IPS-20b (cell line): ENCODE results near the gene HIF3A.

Experiments
- H3K27ac ChIP-seq: one replicate; pipeline ENCODE4 v1.5.1; 2013; ENCODE audit warnings: low read length
- H3K27me3 ChIP-seq: 2 replicates; pipeline ENCODE4 v1.6.1; 2013; ENCODE audit warnings: mild to moderate bottlenecking, low read length, inconsistent platforms; ENCODE audit not compliant: insufficient read depth
- H3K36me3 ChIP-seq: 2 replicates; pipeline ENCODE4 v1.6.1; 2013; ENCODE audit warnings: low read depth, mild to moderate bottlenecking, inconsistent platforms, low read length, moderate library complexity; ENCODE audit not compliant: insufficient read depth
- H3K4me1 ChIP-seq: 2 replicates; pipeline ENCODE4 v1.6.1; 2013; ENCODE audit warnings: mild to moderate bottlenecking, control low read depth, inconsistent platforms, low read length, moderate library complexity; ENCODE audit not compliant: insufficient read depth
- H3K4me3 ChIP-seq: 2 replicates; pipeline ENCODE4 v1.5.1; 2013; ENCODE audit warnings: mild to moderate bottlenecking, low read length, inconsistent platforms
- H3K9ac ChIP-seq: 2 replicates; pipeline ENCODE4 v1.6.1; 2013; ENCODE audit warnings: low read depth, mild to moderate bottlenecking, inconsistent platforms, low read length, moderate library complexity
- H3K9me3 ChIP-seq: 2 replicates; pipeline ENCODE4 v1.6.1; 2013; ENCODE audit warnings: mild to moderate bottlenecking, low read depth, low read length, inconsistent platforms; ENCODE audit not compliant: insufficient read depth

The HIF3A gene

GRCh38 chr19:46351241-46352041, 54.6 kb downstream of the HIF3A start:
- no peaks in the 10 kb centered on the region for H3K9me3 ChIP-seq
- H3K27ac ChIP-seq: no peak overlapping the region
- H3K4me3 ChIP-seq: no peak overlapping the region
- no peaks in the 10 kb centered on the region for H3K27me3 ChIP-seq
- peaks cover 58% of the 10 kb centered on the region for H3K36me3 ChIP-seq
- no peak overlapping the region for H3K9ac ChIP-seq
- no peaks in the 10 kb centered on the region for H3K4me1 ChIP-seq

- no peaks in the 10 kb centered on the region for H3K4me1 ChIP-seq
- H3K36me3 ChIP-seq: peaks cover 77% of the 10 kb centered on the region
- H3K27ac ChIP-seq: no peak overlapping the region
Observed at GRCh38 chr19:46353730-46354528, 57.1 kb downstream of the HIF3A start.

GRCh38 chr19:46355234-46356148, 58.6 kb downstream of the HIF3A start:
- no peak overlapping the region for H3K27ac ChIP-seq
- no peak overlapping the region for H3K9ac ChIP-seq
- H3K27me3 ChIP-seq: no peaks in the 10 kb centered on the region
- no peaks in the 10 kb centered on the region for H3K4me1 ChIP-seq
- H3K4me3 ChIP-seq: no peak overlapping the region
- peaks cover 82% of the 10 kb centered on the region for H3K36me3 ChIP-seq
- H3K9me3 ChIP-seq: no peaks in the 10 kb centered on the region

More at GRCh38 chr19:46353730-46354528, 57.1 kb downstream of the HIF3A start:
- Histone ChIP-seq H3K27me3 (no peaks in the 10 kb centered on the region), H3K9me3 (no peaks in the 10 kb centered on the region), H3K9ac (no peak overlapping the region), H3K4me3 (no peak overlapping the region)

- Histone ChIP-seq H3K36me3 (peaks cover 81% of the 10 kb centered on the region), H3K9me3 (no peaks in the 10 kb centered on the region), H3K4me3 (no peak overlapping the region), H3K9ac (no peak overlapping the region), H3K4me1 (no peaks in the 10 kb centered on the region), H3K27ac (no peak overlapping the region), H3K27me3 (no peaks in the 10 kb centered on the region)
Observed at GRCh38 chr19:46356149-46357055, 59.6 kb downstream of the HIF3A start.

- Histone ChIP-seq H3K4me1 (no peaks in the 10 kb centered on the region), H3K27ac (no peak overlapping the region), H3K4me3 (no peak overlapping the region), H3K9me3 (no peaks in the 10 kb centered on the region), H3K9ac (no peak overlapping the region), H3K36me3 (peaks cover 77% of the 10 kb centered on the region), H3K27me3 (no peaks in the 10 kb centered on the region)
Observed at GRCh38 chr19:46357846-46358583, 61.2 kb downstream of the HIF3A start.

GRCh38 chr19:46361915-46362314, 65.1 kb downstream of the HIF3A start:
- H3K4me3 ChIP-seq: no peak overlapping the region
- no peak overlapping the region for H3K27ac ChIP-seq
- no peaks in the 10 kb centered on the region; the same call in 1 of the 2 replicates for H3K4me1 ChIP-seq
- peaks cover 70% of the 10 kb centered on the region for H3K36me3 ChIP-seq
- H3K9me3 ChIP-seq: no peaks in the 10 kb centered on the region
- H3K27me3 ChIP-seq: no peaks in the 10 kb centered on the region
- no peak overlapping the region for H3K9ac ChIP-seq

- no peak overlapping the region for H3K9ac ChIP-seq
- no peaks in the 10 kb centered on the region for H3K27me3 ChIP-seq
- no peaks in the 10 kb centered on the region for H3K9me3 ChIP-seq
- H3K4me1 ChIP-seq: no peaks in the 10 kb centered on the region; the same call in 1 of the 2 replicates
- no peak overlapping the region for H3K4me3 ChIP-seq
- no peak overlapping the region for H3K27ac ChIP-seq
- H3K36me3 ChIP-seq: peaks cover 65% of the 10 kb centered on the region
Observed at GRCh38 chr19:46364359-46364758, 67.5 kb downstream of the HIF3A start.

- Histone ChIP-seq H3K27ac (no peak overlapping the region), H3K4me3 (no peak overlapping the region), H3K9me3 (no peaks in the 10 kb centered on the region), H3K27me3 (no peaks in the 10 kb centered on the region), H3K4me1 (no peaks in the 10 kb centered on the region; the same call in 1 of the 2 replicates), H3K9ac (no peak overlapping the region), H3K36me3 (peaks cover 58% of the 10 kb centered on the region)
Observed at GRCh38 chr19:46365561-46365960, 68.7 kb downstream of the HIF3A start.

- Histone ChIP-seq H3K27ac (no peak overlapping the region), H3K9ac (no peak overlapping the region), H3K36me3 (peaks cover 54% of the 10 kb centered on the region), H3K9me3 (no peaks in the 10 kb centered on the region), H3K4me1 (peaks cover 4% of the 10 kb centered on the region), H3K27me3 (no peaks in the 10 kb centered on the region), H3K4me3 (no peak overlapping the region)
Observed at GRCh38 chr19:46366620-46367292, 69.9 kb downstream of the HIF3A start.

- peaks cover 48% of the 10 kb centered on the region for H3K36me3 ChIP-seq
- no peak overlapping the region for H3K27ac ChIP-seq
- peaks cover 8% of the 10 kb centered on the region for H3K4me1 ChIP-seq
- H3K4me3 ChIP-seq: no peak overlapping the region
- H3K27me3 ChIP-seq: no peaks in the 10 kb centered on the region
- H3K9me3 ChIP-seq: no peaks in the 10 kb centered on the region
- H3K9ac ChIP-seq: no peak overlapping the region
Observed at GRCh38 chr19:46367426-46367825, 70.6 kb downstream of the HIF3A start.
